PC-3 (cell line): ENCODE data around the gene AMMECR1. TPM values are rescaled to one million over a fixed set of nuclear protein-coding genes. Genes with fewer than 3 reads are reported as not detected.
A peak's percentile ranks its signal among the peaks of the same experiment; 100 is the strongest.

Experiments used
- ATAC-seq: fragments of 200-7000 bp; cut with Tn5 transposase; 2 replicates; pipeline ENCODE4 v1.9.1; 2020; ENCODE audit warnings: mild to moderate bottlenecking, moderate library complexity
- BruUV-seq: library from RNA; stranded (reverse); fragments of 400-500 nt; replicated peaks from 2 replicates; lab custom pipeline; 2021; lab: Mats Ljungman, UMichigan
- CTCF ChIA-PET: fragments of 300-600 bp; sonication (Branson Sonifier 250); formaldehyde crosslinking; loops from one replicate; lab custom pipeline; 2022; ENCODE audit warnings: antibody characterized with exemption; lab: Charles Lee
- POLR2A ChIA-PET: fragments of 300-600 bp; sonication (Branson Sonifier 250); formaldehyde crosslinking; loops from one replicate; lab custom pipeline; 2022; ENCODE audit warnings: antibody characterized with exemption; ENCODE audit not compliant: unreplicated experiment; lab: Charles Lee
- DNase-seq: peaks from one replicate; pipeline ENCODE4 v3.0.0-alpha.2; 2015
- H2AFZ ChIP-seq: fragments of 300-600 bp; sonication (generic); 2 replicates; pipeline ENCODE4 v1.6.0; 2016; ENCODE audit warnings: antibody characterized with exemption, low read length
- H3F3A ChIP-seq: fragments of 300-600 bp; sonication (generic); one replicate; pipeline ENCODE4 v1.6.0; 2017; ENCODE audit warnings: antibody characterized with exemption, low read length, control low read depth, mild to moderate bottlenecking; ENCODE audit not compliant: unreplicated experiment
- H3K27ac ChIP-seq: fragments of 300-600 bp; sonication (generic); 2 replicates; pipeline ENCODE4 v1.5.1; 2016; ENCODE audit warnings: mild to moderate bottlenecking, low read length
- H3K27me3 ChIP-seq: fragments of 300-600 bp; sonication (generic); 2 replicates; pipeline ENCODE4 v1.6.1; 2016; ENCODE audit warnings: low read length, mixed read lengths
- H3K36me3 ChIP-seq: fragments of 300-600 bp; sonication (generic); 2 replicates; pipeline ENCODE4 v1.6.1; 2016; ENCODE audit warnings: low read depth, mixed run types, low read length, mixed read lengths
- H3K4me1 ChIP-seq: fragments of 300-600 bp; sonication (generic); 2 replicates; pipeline ENCODE4 v1.5.1; 2016; ENCODE audit warnings: low read length; ENCODE audit not compliant: insufficient read depth
- H3K4me2 ChIP-seq: fragments of 300-600 bp; sonication (generic); 2 replicates; pipeline ENCODE4 v1.6.0; 2016; ENCODE audit warnings: low read length
- H3K4me3 ChIP-seq: fragments of 300-600 bp; sonication (generic); 2 replicates; pipeline ENCODE4 v1.5.1; 2016; ENCODE audit warnings: mild to moderate bottlenecking, low read length, mixed read lengths
- H3K79me2 ChIP-seq: fragments of 300-600 bp; sonication (generic); 2 replicates; pipeline ENCODE4 v1.6.1; 2017; ENCODE audit warnings: low read length, mixed read lengths
- H3K9ac ChIP-seq: fragments of 300-600 bp; sonication (generic); 2 replicates; pipeline ENCODE4 v1.6.0; 2016; ENCODE audit warnings: mild to moderate bottlenecking, low read length
- H3K9me2 ChIP-seq: fragments of 300-600 bp; sonication (generic); replicated peaks from 2 replicates; pipeline ENCODE4 v1.6.1; 2016; ENCODE audit warnings: mixed run types, low read length, mixed read lengths
- H3K9me3 ChIP-seq: fragments of 300-600 bp; sonication (generic); 2 replicates; pipeline ENCODE4 v1.6.1; 2016; ENCODE audit warnings: low read length, mixed read lengths
- H4K20me1 ChIP-seq: fragments of 300-600 bp; sonication (generic); 2 replicates; pipeline ENCODE4 v1.6.1; 2016; ENCODE audit warnings: low read length, mixed read lengths
- EZH2 ChIP-seq: fragments of 300-600 bp; sonication (generic); IDR thresholded peaks from one replicate; pipeline ENCODE4 v1.6.1; 2017; ENCODE audit warnings: antibody characterized with exemption, mild to moderate bottlenecking, low read length; ENCODE audit not compliant: unreplicated experiment
- EZH2phosphoT487 ChIP-seq: fragments of 300-600 bp; sonication (generic); IDR thresholded peaks from 2 replicates; pipeline ENCODE4 v1.6.1; 2018; ENCODE audit warnings: mild to moderate bottlenecking, antibody characterized with exemption, low read length, borderline replicate concordance
- intact Hi-C: fragments of 100-400 bp; cut with micrococcal nuclease; formaldehyde crosslinking; loops from 2 replicates; pipeline ENCODE4 v1.9.0; 2023
- total RNA-seq: library from RNA; depleted of rRNA; stranded (reverse); fragments of >200 nt; gene quantifications from 2 replicates; pipeline ENCODE4 v1.2.3, GENCODE V29; 2014
- TF ChIP-seq, protein P1 (sequence below): fragments of 300-600 bp; sonication (generic); conservative IDR thresholded peaks from 2 replicates; pipeline ENCODE4 v1.5.1; 2017; ENCODE audit warnings: antibody characterized with exemption, low read depth, mild to moderate bottlenecking, low read length

The AMMECR1 gene
- total RNA-seq, 1 experiment from 2014 or later = 14.2 TPM

GRCh38 chrX:110267874-110268273 lies 50.0 kb downstream of the AMMECR1 start:
- Histone ChIP-seq H3K36me3 (no peaks in the 10 kb centered on the region), H3K9me2 (no peaks in the 10 kb centered on the region), H3K9ac (no peak overlapping the region), H3K79me2 (peaks cover 30% of the 10 kb centered on the region; the same call in 1 of the 2 replicates), H3K4me3 (no peak overlapping the region), H3K4me2 (no peak overlapping the region), H3K27ac (no peak overlapping the region), H2AFZ (no peak overlapping the region), H3K9me3 (no peaks in the 10 kb centered on the region), H3F3A (no peaks in the 10 kb centered on the region), H4K20me1 (no peaks in the 10 kb centered on the region), H3K4me1 (peaks cover 9% of the 10 kb centered on the region; the same call in 1 of the 2 replicates), H3K27me3 (no peaks in the 10 kb centered on the region)
- DNase-seq (no peak), ATAC-seq (no peak)
- ChIA-PET POLR2A (no interaction called here), CTCF (no interaction called here)
- BruUV-seq = no TSS peak
- no peak for TF ChIP-seq EZH2
- TF ChIP-seq, protein P1, sequence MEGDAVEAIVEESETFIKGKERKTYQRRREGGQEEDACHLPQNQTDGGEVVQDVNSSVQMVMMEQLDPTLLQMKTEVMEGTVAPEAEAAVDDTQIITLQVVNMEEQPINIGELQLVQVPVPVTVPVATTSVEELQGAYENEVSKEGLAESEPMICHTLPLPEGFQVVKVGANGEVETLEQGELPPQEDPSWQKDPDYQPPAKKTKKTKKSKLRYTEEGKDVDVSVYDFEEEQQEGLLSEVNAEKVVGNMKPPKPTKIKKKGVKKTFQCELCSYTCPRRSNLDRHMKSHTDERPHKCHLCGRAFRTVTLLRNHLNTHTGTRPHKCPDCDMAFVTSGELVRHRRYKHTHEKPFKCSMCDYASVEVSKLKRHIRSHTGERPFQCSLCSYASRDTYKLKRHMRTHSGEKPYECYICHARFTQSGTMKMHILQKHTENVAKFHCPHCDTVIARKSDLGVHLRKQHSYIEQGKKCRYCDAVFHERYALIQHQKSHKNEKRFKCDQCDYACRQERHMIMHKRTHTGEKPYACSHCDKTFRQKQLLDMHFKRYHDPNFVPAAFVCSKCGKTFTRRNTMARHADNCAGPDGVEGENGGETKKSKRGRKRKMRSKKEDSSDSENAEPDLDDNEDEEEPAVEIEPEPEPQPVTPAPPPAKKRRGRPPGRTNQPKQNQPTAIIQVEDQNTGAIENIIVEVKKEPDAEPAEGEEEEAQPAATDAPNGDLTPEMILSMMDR = no peak
- TF ChIP-seq EZH2phosphoT487 = no peak
- intact Hi-C loops = no loop called here

GRCh38 chrX:110265661-110266060 lies 52.2 kb downstream of the AMMECR1 start:
- no peak overlapping the region for H2AFZ ChIP-seq
- H3K9me3 ChIP-seq = no peaks in the 10 kb centered on the region
- H3K27me3 ChIP-seq = no peaks in the 10 kb centered on the region
- H3K9ac ChIP-seq = no peak overlapping the region
- DNase-seq (peak; percentile 15), ATAC-seq (0 out of 2 replicates have a peak, but pooled peaks have one; percentile 18)
- H3K9me2 ChIP-seq = no peaks in the 10 kb centered on the region
- no TSS peak for BruUV-seq
- no peak overlapping the region for H3K27ac ChIP-seq
- no peaks in the 10 kb centered on the region for H3K36me3 ChIP-seq
- CTCF ChIA-PET = no interaction called here
- H3K4me2 ChIP-seq = no peak overlapping the region
- no peaks in the 10 kb centered on the region for H3F3A ChIP-seq
- POLR2A ChIA-PET = no interaction called here
- H3K4me3 ChIP-seq = no peak overlapping the region
- intact Hi-C loops = no loop called here
- no peaks in the 10 kb centered on the region for H4K20me1 ChIP-seq
- TF ChIP-seq, protein P1 = no peak
- TF ChIP-seq EZH2 (no peak), EZH2phosphoT487 (no peak)
- H3K4me1 ChIP-seq = peaks cover 9% of the 10 kb centered on the region; the same call in 1 of the 2 replicates
- peaks cover 27% of the 10 kb centered on the region; the same call in 1 of the 2 replicates for H3K79me2 ChIP-seq

- ChIA-PET POLR2A (interaction anchor here (0.6 kb wide), 3 partner anchors 51 to 151 kb away, joined by 4 to 5 read pairs (median 5); no protein-coding TSS in a partner anchor), CTCF (no interaction called here)
- intact Hi-C loops = no loop called here
- Histone ChIP-seq H3K36me3 (no peaks in the 10 kb centered on the region), H3K9me3 (no peaks in the 10 kb centered on the region), H4K20me1 (no peaks in the 10 kb centered on the region), H3K79me2 (peaks cover 17% of the 10 kb centered on the region; the same call in 1 of the 2 replicates), H3K27ac (peak overlapping the region; percentile 31; the same call in 1 of the 2 replicates), H3K4me3 (no peak overlapping the region), H3K4me1 (peaks cover 14% of the 10 kb centered on the region), H3K9me2 (no peaks in the 10 kb centered on the region), H3K4me2 (no peak overlapping the region), H3F3A (no peaks in the 10 kb centered on the region), H2AFZ (no peak overlapping the region), H3K9ac (no peak overlapping the region), H3K27me3 (no peaks in the 10 kb centered on the region)
- BruUV-seq = no TSS peak
- ATAC-seq (no peak; the same call in 1 of the 2 replicates), DNase-seq (no peak)
- no peak for TF ChIP-seq EZH2phosphoT487
- TF ChIP-seq, protein P1 = no peak
- no peak for TF ChIP-seq EZH2
Observed at GRCh38 chrX:110259117-110259516, 58.8 kb downstream of the AMMECR1 start.
